Measurements from ENCODE around the gene PTPRR.

Gene PTPRR

DNA sequence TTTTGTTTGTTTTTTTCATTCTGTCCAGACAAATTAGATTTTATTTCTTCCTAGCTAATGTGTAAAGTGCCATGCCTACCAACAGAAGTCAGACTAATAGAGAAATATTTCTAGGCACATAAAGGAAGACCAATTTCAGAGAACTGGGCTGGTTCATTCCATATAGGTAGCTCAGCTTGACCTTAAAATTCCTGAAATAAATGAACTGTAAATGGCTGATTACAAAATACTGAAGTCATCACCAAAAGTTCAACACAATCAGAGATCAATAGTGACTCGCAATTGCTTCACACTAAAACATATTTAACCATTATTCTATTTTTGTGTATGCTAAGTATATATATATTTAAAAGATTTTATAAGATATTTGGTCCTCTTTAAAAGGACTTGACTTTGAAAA is 317.5 kb downstream of the PTPRR start:
- H3K9me3 ChIP-seq (ENCODE audit: insufficient read depth, low read depth, low read length), result no peaks in the 10 kb centered on the region
- no peak overlapping the region for H3K27ac ChIP-seq (ENCODE audit: low read depth, low read length)
- no peak overlapping the region for H3K4ac ChIP-seq (ENCODE audit: low read depth, low read length)
- no peak overlapping the region for H2AK5ac ChIP-seq (ENCODE audit: low read length)
- peak in 1 of 2 donors; percentile 18 for DNase-seq
- WGBS (ENCODE audit: extremely low coverage, insufficient coverage, insufficient read length), result no CpG with 5 or more reads among the region's 1 CpG
- H2AFZ ChIP-seq (ENCODE audit: insufficient read depth, low read length, poor library complexity), result no peak overlapping the region
- no peaks in the 10 kb centered on the region for H3K4me1 ChIP-seq (ENCODE audit: control insufficient read depth in 1 of 2, insufficient read depth in 2 of 2, low read length in 2 of 2)
- H3K79me1 ChIP-seq (ENCODE audit: low read length), result no peaks in the 10 kb centered on the region
- H3K4me3 ChIP-seq (ENCODE audit: low read depth, low read length), result no peak overlapping the region
- no peak overlapping the region for H4K8ac ChIP-seq (ENCODE audit: low read depth, low read length)
- no peak overlapping the region for H3K4me2 ChIP-seq (ENCODE audit: low read length)
- no peak overlapping the region for H3K18ac ChIP-seq (ENCODE audit: low read length)
- H3K9ac ChIP-seq (ENCODE audit: low read length), result no peak overlapping the region
- no peak overlapping the region for H2BK5ac ChIP-seq (ENCODE audit: low read depth, low read length, poor library complexity)
- H3K23ac ChIP-seq (ENCODE audit: low read length), result no peak overlapping the region
- no peak overlapping the region for H2BK120ac ChIP-seq (ENCODE audit: insufficient read depth, low read length, poor library complexity)
- no peak overlapping the region for H4K91ac ChIP-seq (ENCODE audit: low read depth, low read length)
- H3K14ac ChIP-seq (ENCODE audit: low read length), result no peak overlapping the region
- no peaks in the 10 kb centered on the region for H3K36me3 ChIP-seq (ENCODE audit: control insufficient read depth in 1 of 2, insufficient read depth in 2 of 2, low read length in 2 of 2)
- no peaks in the 10 kb centered on the region for H3K79me2 ChIP-seq (ENCODE audit: control insufficient read depth, insufficient read depth, low read length, poor library complexity)
- no peak overlapping the region for H2BK12ac ChIP-seq (ENCODE audit: low read length)
- no peaks in the 10 kb centered on the region for H3K27me3 ChIP-seq (ENCODE audit: insufficient read depth, low read length)
- H4K12ac ChIP-seq (ENCODE audit: low read depth, low read length), result no peak overlapping the region

DNA sequence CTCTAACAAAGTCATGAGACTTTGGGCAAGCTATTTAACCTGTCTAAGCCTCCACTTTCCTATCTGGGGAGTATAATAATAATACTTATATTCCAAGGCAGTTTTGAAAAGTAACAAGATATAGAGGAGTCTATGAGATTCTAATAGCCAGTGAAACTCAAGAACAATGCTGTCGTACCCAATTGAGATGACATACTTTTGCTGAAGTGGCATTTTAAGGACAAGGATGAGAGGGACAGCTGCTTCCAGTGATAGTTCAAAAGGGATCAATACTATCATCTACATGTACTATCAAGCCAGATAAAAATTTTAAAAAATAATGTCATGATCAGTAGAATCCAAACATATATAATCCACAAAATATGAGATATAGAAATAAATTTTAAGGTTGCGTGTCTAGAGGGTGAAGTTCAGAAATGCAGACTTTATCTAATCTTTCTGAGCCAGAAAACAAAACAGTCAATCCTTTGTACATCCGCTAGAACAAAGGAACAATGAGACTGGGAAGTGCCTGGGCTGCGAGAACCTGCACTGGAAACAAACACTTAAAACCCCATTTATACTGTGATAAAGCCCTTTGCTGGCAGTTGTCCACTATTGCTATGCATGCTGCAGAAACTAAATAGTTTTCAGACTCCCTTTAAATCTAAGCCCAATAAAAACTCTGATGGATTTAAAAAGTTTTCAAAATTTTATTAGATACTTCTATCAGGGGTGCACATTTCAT is 321.9 kb downstream of the PTPRR start:
- no peak overlapping the region for H3K23ac ChIP-seq (ENCODE audit: low read length)
- H2BK12ac ChIP-seq (ENCODE audit: low read length), result no peak overlapping the region
- H2BK5ac ChIP-seq (ENCODE audit: low read depth, low read length, poor library complexity), result no peak overlapping the region
- H2BK120ac ChIP-seq (ENCODE audit: insufficient read depth, low read length, poor library complexity), result no peak overlapping the region
- H4K8ac ChIP-seq (ENCODE audit: low read depth, low read length), result no peak overlapping the region
- no peak overlapping the region for H3K27ac ChIP-seq (ENCODE audit: low read depth, low read length)
- no peaks in the 10 kb centered on the region for H3K4me1 ChIP-seq (ENCODE audit: control insufficient read depth in 1 of 2, insufficient read depth in 2 of 2, low read length in 2 of 2)
- H3K18ac ChIP-seq (ENCODE audit: low read length), result no peak overlapping the region
- no peak overlapping the region for H3K4me2 ChIP-seq (ENCODE audit: low read length)
- H2AK5ac ChIP-seq (ENCODE audit: low read length), result no peak overlapping the region
- H3K9me3 ChIP-seq (ENCODE audit: insufficient read depth, low read depth, low read length), result no peaks in the 10 kb centered on the region
- H3K79me1 ChIP-seq (ENCODE audit: low read length), result no peaks in the 10 kb centered on the region
- no peak overlapping the region for H3K4ac ChIP-seq (ENCODE audit: low read depth, low read length)
- H3K4me3 ChIP-seq (ENCODE audit: low read depth, low read length), result no peak overlapping the region
- H3K79me2 ChIP-seq (ENCODE audit: control insufficient read depth, insufficient read depth, low read length, poor library complexity), result no peaks in the 10 kb centered on the region
- H4K12ac ChIP-seq (ENCODE audit: low read depth, low read length), result no peak overlapping the region
- no peak overlapping the region for H4K91ac ChIP-seq (ENCODE audit: low read depth, low read length)
- no peak overlapping the region for H3K14ac ChIP-seq (ENCODE audit: low read length)
- H2AFZ ChIP-seq (ENCODE audit: insufficient read depth, low read length, poor library complexity), result no peak overlapping the region
- H3K36me3 ChIP-seq (ENCODE audit: control insufficient read depth in 1 of 2, insufficient read depth in 2 of 2, low read length in 2 of 2), result no peaks in the 10 kb centered on the region
- WGBS (ENCODE audit: extremely low coverage, insufficient coverage, insufficient read length), result no CpG with 5 or more reads among the region's 4 CpGs
- H3K9ac ChIP-seq (ENCODE audit: low read length), result no peak overlapping the region
- no peaks in the 10 kb centered on the region for H3K27me3 ChIP-seq (ENCODE audit: insufficient read depth, low read length)
- DNase-seq, result no peak

DNA sequence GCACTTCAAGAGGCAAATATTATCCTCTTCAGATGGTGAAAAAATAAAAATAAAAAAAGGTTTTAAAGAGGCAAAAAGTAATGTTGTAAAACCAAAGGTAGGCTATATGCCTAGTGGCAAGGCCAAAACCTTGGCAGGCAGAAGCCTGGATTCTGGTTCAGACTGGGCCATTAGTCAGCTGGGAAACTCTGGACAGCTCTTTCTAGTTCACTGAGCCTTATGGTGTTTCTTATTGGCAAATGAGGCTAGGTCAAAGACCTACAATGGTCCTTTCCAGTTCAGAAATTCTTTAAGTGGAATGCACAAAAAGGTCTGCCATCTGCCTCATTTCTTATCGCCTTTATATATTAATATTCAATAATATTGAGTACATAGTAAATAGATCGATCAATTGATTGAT is 327.9 kb downstream of the PTPRR start:
- Histone ChIP-seq H3K79me1 (ENCODE audit: low read length) (no peaks in the 10 kb centered on the region), H3K27ac (ENCODE audit: low read depth, low read length) (no peak overlapping the region), H3K4me2 (ENCODE audit: low read length) (no peak overlapping the region), H2AK5ac (ENCODE audit: low read length) (no peak overlapping the region), H2BK120ac (ENCODE audit: insufficient read depth, low read length, poor library complexity) (no peak overlapping the region), H3K23ac (ENCODE audit: low read length) (no peak overlapping the region), H3K14ac (ENCODE audit: low read length) (no peak overlapping the region), H3K9ac (ENCODE audit: low read length) (no peak overlapping the region), H3K18ac (ENCODE audit: low read length) (no peak overlapping the region), H2BK12ac (ENCODE audit: low read length) (no peak overlapping the region), H2BK5ac (ENCODE audit: low read depth, low read length, poor library complexity) (no peak overlapping the region), H4K91ac (ENCODE audit: low read depth, low read length) (no peak overlapping the region), H3K4ac (ENCODE audit: low read depth, low read length) (no peak overlapping the region), H2AFZ (ENCODE audit: insufficient read depth, low read length, poor library complexity) (no peak overlapping the region), H3K36me3 (ENCODE audit: control insufficient read depth in 1 of 2, insufficient read depth in 2 of 2, low read length in 2 of 2) (no peaks in the 10 kb centered on the region), H3K4me1 (ENCODE audit: control insufficient read depth in 1 of 2, insufficient read depth in 2 of 2, low read length in 2 of 2) (no peaks in the 10 kb centered on the region), H4K12ac (ENCODE audit: low read depth, low read length) (no peak overlapping the region), H3K9me3 (ENCODE audit: insufficient read depth, low read depth, low read length) (no peaks in the 10 kb centered on the region), H4K8ac (ENCODE audit: low read depth, low read length) (no peak overlapping the region), H3K79me2 (ENCODE audit: control insufficient read depth, insufficient read depth, low read length, poor library complexity) (no peaks in the 10 kb centered on the region), H3K4me3 (ENCODE audit: low read depth, low read length) (no peak overlapping the region), H3K27me3 (ENCODE audit: insufficient read depth, low read length) (no peaks in the 10 kb centered on the region)
- no CpG with 5 or more reads among the region's 2 CpGs for WGBS (ENCODE audit: extremely low coverage, insufficient coverage, insufficient read length)
- no peak for DNase-seq

DNA sequence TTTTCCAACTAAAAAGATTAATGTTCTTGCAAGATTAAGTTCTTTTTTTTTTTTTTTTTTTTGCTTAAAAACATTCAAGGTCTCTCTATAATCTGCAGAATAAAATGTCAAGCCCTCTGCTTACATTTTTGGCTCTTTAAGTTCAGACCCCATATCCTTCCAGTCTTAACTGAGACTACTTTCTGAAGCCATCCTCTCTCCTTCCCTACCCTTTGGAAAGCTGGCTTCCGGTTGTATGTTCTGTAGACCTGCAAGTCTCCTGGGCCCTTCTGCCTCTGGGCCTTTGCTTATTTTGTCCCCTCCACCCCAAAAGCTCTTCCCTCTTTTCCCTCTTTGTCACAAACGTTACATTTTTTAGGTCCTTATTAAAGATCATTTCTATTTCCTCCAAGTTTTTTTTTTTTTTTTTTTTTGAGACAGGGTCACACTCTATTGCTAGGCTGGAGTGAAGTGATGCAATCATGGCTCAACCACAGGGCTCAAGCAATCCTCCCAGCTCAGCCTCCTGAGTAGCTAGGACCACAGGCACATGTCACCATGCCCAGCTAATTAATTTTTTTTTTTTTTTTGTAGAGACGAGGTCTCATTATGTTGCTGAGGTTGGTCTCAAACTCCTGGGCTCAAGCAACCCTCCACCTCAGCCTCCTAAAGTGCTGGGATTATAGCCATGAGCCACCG is 329.9 kb downstream of the PTPRR start:
- Histone ChIP-seq H3K4me3 (ENCODE audit: low read depth, low read length) (no peak overlapping the region), H2AK5ac (ENCODE audit: low read length) (no peak overlapping the region), H3K23ac (ENCODE audit: low read length) (no peak overlapping the region), H2BK5ac (ENCODE audit: low read depth, low read length, poor library complexity) (no peak overlapping the region), H3K9ac (ENCODE audit: low read length) (no peak overlapping the region), H3K4me2 (ENCODE audit: low read length) (no peak overlapping the region), H4K12ac (ENCODE audit: low read depth, low read length) (no peak overlapping the region), H3K14ac (ENCODE audit: low read length) (no peak overlapping the region), H3K27me3 (ENCODE audit: insufficient read depth, low read length) (no peaks in the 10 kb centered on the region), H3K18ac (ENCODE audit: low read length) (no peak overlapping the region), H4K91ac (ENCODE audit: low read depth, low read length) (no peak overlapping the region), H3K27ac (ENCODE audit: low read depth, low read length) (no peak overlapping the region), H3K79me1 (ENCODE audit: low read length) (no peaks in the 10 kb centered on the region), H3K36me3 (ENCODE audit: control insufficient read depth in 1 of 2, insufficient read depth in 2 of 2, low read length in 2 of 2) (no peaks in the 10 kb centered on the region), H2BK12ac (ENCODE audit: low read length) (no peak overlapping the region), H3K4me1 (ENCODE audit: control insufficient read depth in 1 of 2, insufficient read depth in 2 of 2, low read length in 2 of 2) (no peaks in the 10 kb centered on the region), H3K4ac (ENCODE audit: low read depth, low read length) (no peak overlapping the region), H2BK120ac (ENCODE audit: insufficient read depth, low read length, poor library complexity) (no peak overlapping the region), H3K9me3 (ENCODE audit: insufficient read depth, low read depth, low read length) (no peaks in the 10 kb centered on the region), H2AFZ (ENCODE audit: insufficient read depth, low read length, poor library complexity) (no peak overlapping the region), H4K8ac (ENCODE audit: low read depth, low read length) (no peak overlapping the region), H3K79me2 (ENCODE audit: control insufficient read depth, insufficient read depth, low read length, poor library complexity) (no peaks in the 10 kb centered on the region)
- WGBS (ENCODE audit: extremely low coverage, insufficient coverage, insufficient read length), result no CpG with 5 or more reads among the region's 4 CpGs
- DNase-seq, result no peak
